HCT116 (cell line): ENCODE results near the gene KIF26B. TPM values are rescaled to one million over a fixed set of nuclear protein-coding genes. Genes with fewer than 3 reads are reported as not detected.

ENCODE experiments used
- ATAC-seq: fragments of 200-7000 bp; cut with Tn5 transposase; 2 replicates; pipeline ENCODE4 v1.9.1; 2020; ENCODE audit warnings: mild to moderate bottlenecking, moderate library complexity
- BruUV-seq: library from RNA; stranded (reverse); fragments of 400-500 nt; replicated peaks from 2 replicates; lab custom pipeline; 2021; lab: Mats Ljungman, UMichigan
- CTCF ChIA-PET: fragments of 300-600 bp; sonication (Branson Sonifier 250); formaldehyde crosslinking; loops from one replicate; lab custom pipeline; 2021; ENCODE audit warnings: antibody characterized with exemption; lab: Charles Lee
- POLR2A ChIA-PET: fragments of 300-600, 350-600 bp; sonication (Branson Sonifier 250); formaldehyde crosslinking; loops from one replicate; lab custom pipeline; 2021; ENCODE audit warnings: antibody characterized with exemption; lab: Charles Lee
- RAD21 ChIA-PET, 2 experiments: fragments of 300-600 bp; sonication (Branson Sonifier 250); formaldehyde crosslinking; loops; one replicate each; lab custom pipeline; 2023; ENCODE audit warnings: low total read pairs in 2 of 2; ENCODE audit not compliant: uncharacterized antibody in 2 of 2, unreplicated experiment in 2 of 2, low non-redundant PET in 1 of 2; lab: Charles Lee
- DNase-seq: peaks from one replicate; pipeline ENCODE4 v3.0.0-alpha.2; 2010; ENCODE audit warnings: low read depth, low spot score
- H2AFZ ChIP-seq: fragments of 200-600 bp; shearing (Covaris generic), sonication (generic); 2 replicates; pipeline ENCODE4 v1.6.1; 2017; ENCODE audit warnings: low read depth, mixed run types, mixed read lengths, antibody characterized with exemption, low read length; ENCODE audit not compliant: poor library complexity, severe bottlenecking
- H3K27ac ChIP-seq: 2 replicates; pipeline ENCODE4 v1.5.1; 2012; ENCODE audit warnings: low read depth, low read length
- H3K27me3 ChIP-seq: fragments of 200-600 bp; sonication (generic); 2 replicates; pipeline ENCODE4 v1.6.1; 2016; ENCODE audit warnings: mixed run types, low read length, mixed read lengths; ENCODE audit not compliant: insufficient read depth
- H3K36me3 ChIP-seq, 2 experiments: fragments of 200-500 bp in 1 of 2; fragments of 200-600 bp in 1 of 2; sonication (Bioruptor generic) in 1 of 2; sonication (generic) in 1 of 2; 2 replicates each; pipeline versions ENCODE4 v1.5.1 to v1.6.1; 2014 to 2016; ENCODE audit warnings: low read length in 2 of 2, inconsistent platforms in 1 of 2, mixed read lengths in 1 of 2, mixed run types in 1 of 2; ENCODE audit not compliant: insufficient read depth in 2 of 2, control insufficient read depth in 1 of 2
- H3K4me1 ChIP-seq, 2 experiments: fragments of 200-600 bp in 1 of 2; sonication (generic) in 1 of 2; 2 replicates each; pipeline versions ENCODE4 v1.5.1 to v1.6.1; 2012 to 2017; ENCODE audit warnings: low read length in 2 of 2, inconsistent platforms in 1 of 2, mild to moderate bottlenecking in 1 of 2, mixed read lengths in 1 of 2, mixed run types in 1 of 2, moderate library complexity in 1 of 2; ENCODE audit not compliant: insufficient read depth in 2 of 2, control insufficient read depth in 1 of 2
- H3K4me2 ChIP-seq: fragments of 200-600 bp; sonication (generic); 2 replicates; pipeline ENCODE4 v1.6.1; 2017; ENCODE audit warnings: mixed run types, low read length, mixed read lengths
- H3K4me3 ChIP-seq, 2 experiments: fragments of 200-600 bp in 1 of 2; sonication (generic) in 1 of 2; replicated peaks in 1 of 2; 2 replicates each; pipeline ENCODE4 v1.5.1; 2011 to 2016; ENCODE audit warnings: low read length in 2 of 2, control low read depth in 1 of 2, low read depth in 1 of 2, mild to moderate bottlenecking in 1 of 2, mixed read lengths in 1 of 2, mixed run types in 1 of 2
- H3K79me2 ChIP-seq: fragments of 200-600 bp; sonication (generic); 2 replicates; pipeline ENCODE4 v1.6.1; 2017; ENCODE audit warnings: mild to moderate bottlenecking, mixed run types, low read length, moderate library complexity, mixed read lengths; ENCODE audit not compliant: insufficient read depth
- H3K9ac ChIP-seq: fragments of 200-600 bp; sonication (generic); 2 replicates; pipeline ENCODE4 v1.6.1; 2016; ENCODE audit warnings: low read length, mixed read lengths
- H3K9me2 ChIP-seq: fragments of 200-600 bp; sonication (generic), shearing (Covaris generic); 2 replicates; pipeline ENCODE4 v1.6.1; 2017; ENCODE audit warnings: mixed run types, mild to moderate bottlenecking, moderate library complexity; ENCODE audit not compliant: insufficient read depth
- H3K9me3 ChIP-seq, 2 experiments: fragments of 200-500 bp in 1 of 2; fragments of 200-600 bp in 1 of 2; sonication (Bioruptor generic) in 1 of 2; sonication (generic) in 1 of 2; 2 replicates each; pipeline ENCODE4 v1.6.1; 2014 to 2017; ENCODE audit warnings: low read length in 2 of 2, mixed read lengths in 2 of 2, inconsistent platforms in 1 of 2, low read depth in 1 of 2, mild to moderate bottlenecking in 1 of 2, mixed run types in 1 of 2, moderate library complexity in 1 of 2; ENCODE audit not compliant: control insufficient read depth in 1 of 2, insufficient read depth in 1 of 2
- H4K20me1 ChIP-seq: fragments of 200-600 bp; sonication (generic), shearing (Covaris generic); 2 replicates; pipeline ENCODE4 v1.6.1; 2017; ENCODE audit warnings: mixed run types, mild to moderate bottlenecking, moderate library complexity; ENCODE audit not compliant: insufficient read depth
- CBX3 ChIP-seq: IDR thresholded peaks from 2 replicates; pipeline ENCODE4 v1.6.1; 2012; ENCODE audit warnings: low read depth
- EGR1 ChIP-seq: IDR thresholded peaks from 2 replicates; pipeline ENCODE4 v1.6.1; 2012; ENCODE audit warnings: low read depth
- ELF1 ChIP-seq: IDR thresholded peaks from 2 replicates; pipeline ENCODE4 v1.6.1; 2012; ENCODE audit warnings: low read depth, borderline replicate concordance
- EZH2 ChIP-seq: fragments of 200-600 bp; sonication (generic); IDR thresholded peaks from 2 replicates; pipeline ENCODE4 v1.6.1; 2017; ENCODE audit warnings: antibody characterized with exemption, mixed run types
- EZH2phosphoT487 ChIP-seq: fragments of 200-600 bp; IDR thresholded peaks from 2 replicates; pipeline ENCODE4 v1.6.1; 2018; ENCODE audit warnings: antibody characterized with exemption, borderline replicate concordance
- JUND ChIP-seq: IDR thresholded peaks from 2 replicates; pipeline ENCODE4 v1.6.1; 2012
- MAX ChIP-seq: IDR thresholded peaks from 2 replicates; pipeline ENCODE4 v1.6.1; 2012
- POLR2A ChIP-seq: IDR thresholded peaks from 2 replicates; pipeline ENCODE4 v1.7.0; 2011; ENCODE audit warnings: borderline replicate concordance; ENCODE audit not compliant: insufficient read depth, insufficient read length; ENCODE audit errors: extremely low read depth
- POLR2AphosphoS5 ChIP-seq: IDR thresholded peaks from 2 replicates; pipeline ENCODE4 v1.6.1; 2011; ENCODE audit warnings: mild to moderate bottlenecking, low read depth, low read length, moderate library complexity
- SIN3A ChIP-seq: IDR thresholded peaks from 2 replicates; pipeline ENCODE4 v1.6.1; 2012; ENCODE audit warnings: low read depth
- SRF ChIP-seq: IDR thresholded peaks from 2 replicates; pipeline ENCODE4 v1.6.1; 2012; ENCODE audit warnings: low read depth
- TCF7L2 ChIP-seq: IDR thresholded peaks from 2 replicates; pipeline ENCODE4 v1.7.0; 2011; ENCODE audit warnings: borderline replicate concordance, inconsistent platforms; ENCODE audit not compliant: insufficient read depth, insufficient read length; ENCODE audit errors: extremely low read depth
- ZFX ChIP-seq: fragments of 450-650 bp; IDR thresholded peaks from 2 replicates; pipeline ENCODE4 v1.6.1; 2017
- intact Hi-C: fragments of 100-400 bp; cut with micrococcal nuclease; formaldehyde crosslinking; loops from 2 replicates; pipeline ENCODE4 v1.10.0; 2022
- total RNA-seq: library from RNA; stranded (reverse); gene quantifications from one replicate; pipeline ENCODE4 v1.2.1, GENCODE V29; 2021; ENCODE audit not compliant: unreplicated experiment
- TF ChIP-seq, protein P1 (sequence below): IDR thresholded peaks from 2 replicates; pipeline ENCODE4 v1.6.1; 2011; ENCODE audit warnings: mild to moderate bottlenecking, low read length, moderate library complexity; ENCODE audit not compliant: insufficient replicate concordance; ENCODE audit errors: extremely low read depth
- TF ChIP-seq, protein P2 (sequence below): IDR thresholded peaks from 2 replicates; pipeline ENCODE4 v1.6.1; 2012

KIF26B gene
- total RNA-seq, 1 experiment from 2014 or later, result 0.49 TPM

DNA sequence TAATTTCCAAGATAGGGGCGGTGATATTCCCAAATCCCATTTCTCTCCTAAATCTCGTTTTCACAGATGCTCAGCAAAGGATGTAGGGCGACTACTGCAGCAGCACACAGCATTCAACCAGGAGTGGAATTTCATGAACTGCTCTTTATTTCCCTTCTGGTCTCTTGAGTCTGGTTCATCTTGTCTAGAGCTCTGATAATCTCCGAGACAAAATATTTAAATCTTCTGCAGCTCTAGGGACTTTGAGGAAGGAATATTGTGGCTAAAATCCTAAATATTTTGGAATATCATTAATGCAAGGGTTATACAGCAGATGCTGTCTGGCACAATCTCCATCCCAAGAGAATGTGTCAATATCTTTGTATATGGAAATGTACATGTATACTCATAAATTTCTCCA is 45.4 kb downstream of the KIF26B start:
- Histone ChIP-seq H3K4me1 (no peaks in the 10 kb centered on the region), H3K9me2 (no peaks in the 10 kb centered on the region)

DNA sequence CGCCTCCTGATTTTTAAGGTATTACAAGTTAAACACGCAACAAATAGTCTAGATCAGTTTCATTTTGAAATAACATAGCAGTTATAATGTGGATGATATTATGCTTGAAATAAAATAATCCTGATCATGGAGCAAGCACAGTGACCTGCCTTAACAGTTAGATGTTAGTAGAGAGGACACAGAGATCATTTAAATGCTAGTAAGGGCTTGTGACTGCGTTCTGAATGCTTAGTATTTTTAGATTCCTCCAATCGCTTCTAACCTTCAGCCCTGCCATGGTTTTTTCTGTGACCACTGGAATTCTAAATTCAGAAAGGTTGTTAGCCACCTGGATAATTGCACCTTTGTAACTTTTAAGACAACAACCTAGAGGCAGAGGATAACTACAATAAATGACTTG is 46.4 kb downstream of the KIF26B start:
- Histone ChIP-seq H3K9ac (no peak overlapping the region), H3K9me2 (no peaks in the 10 kb centered on the region), H3K27me3 (no peaks in the 10 kb centered on the region), H3K27ac (no peak overlapping the region), H3K4me1 (no peaks in the 10 kb centered on the region), H3K36me3 (no peaks in the 10 kb centered on the region), H3K4me3 (no peak overlapping the region), H4K20me1 (no peaks in the 10 kb centered on the region), H2AFZ (no peak overlapping the region), H3K4me2 (no peak overlapping the region), H3K79me2 (no peaks in the 10 kb centered on the region), H3K9me3 (peaks cover 0 to 1% of the 10 kb centered on the region in 2 experiments; a peak in 2 of 4 replicates)
- no peak for ATAC-seq
- no peak for DNase-seq
- intact Hi-C loops, result no loop called here
- ChIA-PET RAD21 (no interaction called here), POLR2A (no interaction called here), CTCF (no interaction called here)
- TF ChIP-seq EZH2 (no peak), JUND (no peak), EZH2phosphoT487 (no peak), MAX (no peak), SIN3A (no peak), POLR2A (no peak), CBX3 (no peak), ELF1 (no peak), ZFX (no peak)
- TF ChIP-seq, protein P1, sequence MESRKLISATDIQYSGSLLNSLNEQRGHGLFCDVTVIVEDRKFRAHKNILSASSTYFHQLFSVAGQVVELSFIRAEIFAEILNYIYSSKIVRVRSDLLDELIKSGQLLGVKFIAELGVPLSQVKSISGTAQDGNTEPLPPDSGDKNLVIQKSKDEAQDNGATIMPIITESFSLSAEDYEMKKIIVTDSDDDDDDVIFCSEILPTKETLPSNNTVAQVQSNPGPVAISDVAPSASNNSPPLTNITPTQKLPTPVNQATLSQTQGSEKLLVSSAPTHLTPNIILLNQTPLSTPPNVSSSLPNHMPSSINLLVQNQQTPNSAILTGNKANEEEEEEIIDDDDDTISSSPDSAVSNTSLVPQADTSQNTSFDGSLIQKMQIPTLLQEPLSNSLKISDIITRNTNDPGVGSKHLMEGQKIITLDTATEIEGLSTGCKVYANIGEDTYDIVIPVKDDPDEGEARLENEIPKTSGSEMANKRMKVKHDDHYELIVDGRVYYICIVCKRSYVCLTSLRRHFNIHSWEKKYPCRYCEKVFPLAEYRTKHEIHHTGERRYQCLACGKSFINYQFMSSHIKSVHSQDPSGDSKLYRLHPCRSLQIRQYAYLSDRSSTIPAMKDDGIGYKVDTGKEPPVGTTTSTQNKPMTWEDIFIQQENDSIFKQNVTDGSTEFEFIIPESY, result no peak
- TF ChIP-seq, protein P2, sequence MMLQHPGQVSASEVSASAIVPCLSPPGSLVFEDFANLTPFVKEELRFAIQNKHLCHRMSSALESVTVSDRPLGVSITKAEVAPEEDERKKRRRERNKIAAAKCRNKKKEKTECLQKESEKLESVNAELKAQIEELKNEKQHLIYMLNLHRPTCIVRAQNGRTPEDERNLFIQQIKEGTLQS, result no peak
- BruUV-seq, result no TSS peak

More for the DNA sequence above, 45.4 kb downstream of the KIF26B start:
- Histone ChIP-seq H3K4me3 (no peak overlapping the region), H3K9ac (no peak overlapping the region), H3K27ac (no peak overlapping the region), H4K20me1 (no peaks in the 10 kb centered on the region), H3K4me2 (no peak overlapping the region), H3K27me3 (no peaks in the 10 kb centered on the region), H3K36me3 (no peaks in the 10 kb centered on the region), H3K79me2 (no peaks in the 10 kb centered on the region), H2AFZ (no peak overlapping the region), H3K9me3 (no peaks in the 10 kb centered on the region)
- no peak for ATAC-seq
- POLR2A ChIA-PET, result no interaction called here
- intact Hi-C loops, result no loop called here
- CTCF ChIA-PET, result no interaction called here
- BruUV-seq, result no TSS peak
- TF ChIP-seq MAX, result no peak
- TF ChIP-seq POLR2AphosphoS5, result no peak
- no peak for TF ChIP-seq JUND
- no peak for TF ChIP-seq TCF7L2
- TF ChIP-seq SRF, result no peak
- TF ChIP-seq, protein P2, result no peak
- TF ChIP-seq EGR1, result no peak
- no peak for TF ChIP-seq POLR2A
- DNase-seq, result no peak
- RAD21 ChIA-PET, result no interaction called here
